ENCODE results near the gene RTRAF.

DNA sequence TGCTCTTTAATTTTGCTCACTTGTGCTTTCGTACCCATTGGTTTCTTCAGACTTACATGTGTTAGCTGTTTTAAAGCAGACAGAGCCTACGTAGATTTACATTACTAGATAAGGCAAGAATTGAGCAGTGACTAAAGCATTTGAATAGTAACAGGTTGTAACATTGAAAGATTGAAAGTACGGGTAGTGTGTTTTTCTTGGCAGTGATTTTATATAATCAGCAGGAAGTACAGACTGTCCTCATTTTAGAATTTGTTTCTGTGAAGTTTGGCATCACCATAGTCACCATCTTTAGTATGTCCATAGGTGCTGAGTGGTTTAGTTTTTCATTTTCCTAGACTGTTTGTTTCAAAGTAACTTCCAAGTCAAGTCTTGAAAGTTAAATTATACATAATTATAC, 14.0 kb downstream of the RTRAF start:
- no peak for TF ChIP-seq CTCF (conservative IDR thresholded peaks at IDR 0.05; ENCODE audit: low read depth, low read length)
- TF ChIP-seq EZH2phosphoT487 (IDR thresholded peaks at IDR 0.05; ENCODE audit: borderline replicate concordance, low read length): no peak
